H9 (cell line): ENCODE data around the gene TRIO. TPM values are rescaled to one million over a fixed set of nuclear protein-coding genes. Genes with fewer than 3 reads are reported as not detected.

Experiments used
- DNase-seq: peaks from one replicate; pipeline ENCODE4 v3.0.0-alpha.2; 2017
- H2AFZ ChIP-seq: one replicate; pipeline ENCODE4 v1.6.1; 2013; ENCODE audit warnings: mild to moderate bottlenecking, low read length, control low read depth, moderate library complexity
- H2AK5ac ChIP-seq: 2 replicates; pipeline ENCODE4 v1.6.1; 2013; ENCODE audit warnings: low read length, control low read depth, mixed read lengths; ENCODE audit not compliant: insufficient read length
- H2BK120ac ChIP-seq: one replicate; pipeline ENCODE4 v1.6.1; 2013; ENCODE audit warnings: low read depth, mild to moderate bottlenecking, low read length, control low read depth, inconsistent platforms; ENCODE audit not compliant: poor library complexity, severe bottlenecking
- H2BK12ac ChIP-seq: 2 replicates; pipeline ENCODE4 v1.6.1; 2013; ENCODE audit warnings: low read length, control low read depth, mixed read lengths, low read depth; ENCODE audit not compliant: insufficient read length
- H2BK15ac ChIP-seq: 2 replicates; pipeline ENCODE4 v1.6.1; 2013; ENCODE audit warnings: low read depth, low read length, control low read depth
- H2BK20ac ChIP-seq: one replicate; pipeline ENCODE4 v1.6.1; 2013; ENCODE audit warnings: low read depth, mild to moderate bottlenecking, low read length, control low read depth, inconsistent platforms; ENCODE audit not compliant: poor library complexity, severe bottlenecking
- H2BK5ac ChIP-seq: 2 replicates; pipeline ENCODE4 v1.6.1; 2013; ENCODE audit warnings: low read length, control low read depth, mixed read lengths; ENCODE audit not compliant: insufficient read length
- H3K14ac ChIP-seq: 2 replicates; pipeline ENCODE4 v1.6.1; 2013; ENCODE audit warnings: low read length, control low read depth; ENCODE audit not compliant: insufficient read depth
- H3K18ac ChIP-seq: 2 replicates; pipeline ENCODE4 v1.6.1; 2013; ENCODE audit warnings: low read depth, mild to moderate bottlenecking, mixed read lengths, low read length, control low read depth; ENCODE audit not compliant: insufficient read length
- H3K23ac ChIP-seq: 2 replicates; pipeline ENCODE4 v1.6.1; 2013; ENCODE audit warnings: low read length, control low read depth, mixed read lengths, low read depth; ENCODE audit not compliant: insufficient read length
- H3K23me2 ChIP-seq: 2 replicates; pipeline ENCODE4 v1.6.1; 2013; ENCODE audit warnings: low read depth, mild to moderate bottlenecking, mixed read lengths, low read length, control low read depth; ENCODE audit not compliant: insufficient read length, poor library complexity, severe bottlenecking
- H3K27ac ChIP-seq: 2 replicates; pipeline ENCODE4 v1.5.1; 2013; ENCODE audit warnings: low read length, control low read depth, mixed read lengths, low read depth; ENCODE audit not compliant: insufficient read length
- H3K27me3 ChIP-seq: 2 replicates; pipeline ENCODE4 v1.6.1; 2013; ENCODE audit warnings: low read length, control low read depth, inconsistent platforms; ENCODE audit not compliant: insufficient read depth
- H3K4ac ChIP-seq: 2 replicates; pipeline ENCODE4 v1.6.1; 2013; ENCODE audit warnings: low read depth, mild to moderate bottlenecking, control low read depth, inconsistent platforms, low read length, moderate library complexity
- H3K4me1 ChIP-seq: 2 replicates; pipeline ENCODE4 v1.6.1; 2013; ENCODE audit warnings: low read length, control low read depth, inconsistent platforms; ENCODE audit not compliant: insufficient read depth
- H3K4me2 ChIP-seq: 2 replicates; pipeline ENCODE4 v1.6.1; 2013; ENCODE audit warnings: low read length, control low read depth, mixed read lengths; ENCODE audit not compliant: insufficient read length, insufficient read depth
- H3K56ac ChIP-seq: 2 replicates; pipeline ENCODE4 v1.6.1; 2013; ENCODE audit warnings: low read depth, mild to moderate bottlenecking, mixed read lengths, low read length, control low read depth; ENCODE audit not compliant: insufficient read length
- H3K79me1 ChIP-seq: 2 replicates; pipeline ENCODE4 v1.6.1; 2013; ENCODE audit warnings: low read depth, mild to moderate bottlenecking, moderate library complexity, low read length, control low read depth, inconsistent platforms; ENCODE audit not compliant: insufficient read depth, poor library complexity, severe bottlenecking
- H3K79me2 ChIP-seq: 2 replicates; pipeline ENCODE4 v1.6.1; 2013; ENCODE audit warnings: low read length, control low read depth, inconsistent platforms; ENCODE audit not compliant: insufficient read depth
- H3K9ac ChIP-seq: 2 replicates; pipeline ENCODE4 v1.6.1; 2013; ENCODE audit warnings: low read length, control low read depth, mixed read lengths; ENCODE audit not compliant: insufficient read length; ENCODE audit errors: extremely low read depth
- H3K9me3 ChIP-seq: one replicate; pipeline ENCODE4 v1.6.1; 2013; ENCODE audit warnings: low read depth, low read length, inconsistent platforms; ENCODE audit not compliant: control insufficient read depth
- H3T11ph ChIP-seq: one replicate; pipeline ENCODE4 v1.6.1; 2013; ENCODE audit warnings: mild to moderate bottlenecking, low read length, control low read depth, inconsistent platforms
- H4K20me1 ChIP-seq: one replicate; pipeline ENCODE4 v1.6.1; 2013; ENCODE audit not compliant: control insufficient read depth, insufficient read length, insufficient read depth
- H4K5ac ChIP-seq: 2 replicates; pipeline ENCODE4 v1.6.1; 2013; ENCODE audit warnings: low read depth, mild to moderate bottlenecking, mixed read lengths, low read length, control low read depth; ENCODE audit not compliant: insufficient read length
- H4K8ac ChIP-seq: replicated peaks from 2 replicates; pipeline ENCODE4 v1.6.1; 2013; ENCODE audit warnings: low read length, control low read depth, mixed read lengths, low read depth; ENCODE audit not compliant: insufficient read length
- H4K91ac ChIP-seq: 2 replicates; pipeline ENCODE4 v1.6.1; 2013; ENCODE audit warnings: low read depth, mild to moderate bottlenecking, moderate library complexity, mixed read lengths, low read length, control low read depth; ENCODE audit not compliant: insufficient read length
- H3K27ac Mint-ChIP-seq, 3 experiments: 2 replicates in 2 of 3; 3 replicates in 1 of 3; pipeline ENCODE4 v1.8.0; 2020 to 2021; ENCODE audit warnings: mixed read lengths in 3 of 3, mild to moderate bottlenecking in 1 of 3, moderate library complexity in 1 of 3
- H3K27me3 Mint-ChIP-seq: 2 replicates; pipeline ENCODE4 v1.8.0; 2021; ENCODE audit warnings: low read depth, mild to moderate bottlenecking, moderate library complexity, mixed read lengths
- H3K36me3 Mint-ChIP-seq, 3 experiments: 2 replicates in 2 of 3; 3 replicates in 1 of 3; pipeline ENCODE4 v1.8.0; 2020 to 2021; ENCODE audit warnings: low read depth in 3 of 3, mixed read lengths in 3 of 3; ENCODE audit not compliant: insufficient read depth in 1 of 3
- H3K4me1 Mint-ChIP-seq, 2 experiments: 2 replicates each; pipeline ENCODE4 v1.8.0; 2020; ENCODE audit warnings: mixed read lengths in 2 of 2
- H3K4me3 Mint-ChIP-seq, 2 experiments: 2 replicates in 1 of 2; 3 replicates in 1 of 2; pipeline ENCODE4 v1.8.0; 2020 to 2021; ENCODE audit warnings: mild to moderate bottlenecking in 2 of 2, mixed read lengths in 2 of 2, moderate library complexity in 1 of 2
- H3K9me3 Mint-ChIP-seq, 2 experiments: 2 replicates in 1 of 2; 3 replicates in 1 of 2; pipeline ENCODE4 v1.8.0; 2020; ENCODE audit warnings: mild to moderate bottlenecking in 2 of 2, mixed read lengths in 2 of 2, moderate library complexity in 1 of 2
- WGBS: extraction: QIAGEN DNeasy Blood & Tissue Kit; methylation state at CpG from one replicate; pipeline ENCODE4 v1.1.7; 2013; ENCODE audit warnings: missing lambda C conversion rate, low lambda C conversion rate, mixed read lengths; ENCODE audit not compliant: insufficient read length; ENCODE audit errors: extremely low coverage; 5-methylcytosine and 5-hydroxymethylcytosine counted together
- total RNA-seq: library from RNA; stranded (reverse); gene quantifications from 2 replicates; pipeline ENCODE4 v1.2.1, GENCODE V29; 2021
- TF ChIP-seq, protein P1 (sequence below): fragments of 200-600 bp; sonication (generic); conservative IDR thresholded peaks from 3 replicates; pipeline ENCODE4 v1.8.0; 2021; ENCODE audit warnings: antibody characterized with exemption, mild to moderate bottlenecking

The TRIO gene
- total RNA-seq, 1 experiment from 2014 or later = 87.8 TPM

DNA sequence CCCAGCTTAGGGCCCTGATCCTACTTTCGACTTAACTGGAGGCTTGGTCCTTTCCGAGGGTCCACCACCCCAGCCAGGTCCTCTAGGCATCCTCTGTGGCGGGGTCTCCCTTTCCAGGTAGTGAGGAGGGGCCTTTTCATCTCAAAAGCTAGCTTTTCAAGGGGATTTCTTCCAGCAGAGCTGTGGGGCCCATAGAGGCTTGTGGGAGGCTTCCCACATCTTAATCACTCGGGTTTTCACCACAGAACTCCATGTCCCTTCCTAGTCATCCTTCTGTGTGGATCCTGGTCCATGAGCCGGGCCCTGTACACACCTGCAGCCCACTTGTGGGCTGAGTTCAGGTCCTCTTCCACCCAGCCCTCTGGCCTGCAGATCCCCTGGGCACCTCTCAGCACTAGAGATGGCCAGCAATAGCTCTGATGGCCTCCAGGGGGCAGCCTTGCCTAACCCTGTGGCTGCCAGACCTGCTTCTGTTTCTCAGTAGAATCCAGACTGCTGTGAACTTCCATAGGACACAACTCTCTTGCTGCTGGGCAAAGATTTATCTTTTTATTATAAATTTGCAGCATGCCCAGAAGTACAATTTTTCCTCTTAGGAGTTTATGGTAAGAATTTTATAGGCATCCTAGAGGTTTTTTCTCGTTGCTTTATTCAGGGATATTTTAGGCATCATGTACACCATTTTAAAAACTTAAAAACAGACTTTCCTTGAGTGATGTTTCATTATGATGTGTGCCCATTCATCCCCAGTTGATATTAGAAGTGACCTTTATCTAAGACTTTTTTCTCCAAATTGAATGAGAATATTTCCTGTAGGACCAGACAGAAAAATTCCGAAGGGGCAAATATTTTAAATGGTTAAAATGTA, 208.9 kb downstream of the TRIO start:
- Histone ChIP-seq H2AK5ac (no peak overlapping the region), H4K8ac (no peak overlapping the region), H2BK20ac (no peak overlapping the region), H3K4me2 (no peak overlapping the region), H3K4me1 (peaks cover 2% of the 10 kb centered on the region; the same call in 1 of the 2 replicates), H4K91ac (no peak overlapping the region), H3K79me1 (no peaks in the 10 kb centered on the region), H4K20me1 (no peaks in the 10 kb centered on the region), H3K9me3 (no peaks in the 10 kb centered on the region), H3K9ac (no peak overlapping the region), H3K4ac (no peak overlapping the region), H3K23ac (no peak overlapping the region), H3K79me2 (no peaks in the 10 kb centered on the region), H3T11ph (no peak overlapping the region), H3K27ac (no peak overlapping the region), H2BK12ac (no peak overlapping the region), H2BK5ac (no peak overlapping the region), H2BK120ac (no peak overlapping the region), H2AFZ (no peak overlapping the region), H3K14ac (no peak overlapping the region), H3K18ac (no peak overlapping the region), H2BK15ac (no peak overlapping the region), H3K23me2 (no peaks in the 10 kb centered on the region), H3K56ac (no peak overlapping the region), H3K27me3 (no peaks in the 10 kb centered on the region), H4K5ac (no peak overlapping the region)
- no peak overlapping the region for H3K4me3 Mint-ChIP-seq
- H3K27ac Mint-ChIP-seq = peak overlapping the region in 1 of 3 experiments; percentile 63; a peak in 1 of 7 replicates
- H3K27me3 Mint-ChIP-seq = no peaks in the 10 kb centered on the region
- H3K4me1 Mint-ChIP-seq = peaks cover 22 to 25% of the 10 kb centered on the region in 2 experiments
- peak; percentile 73 for DNase-seq
- H3K9me3 Mint-ChIP-seq = no peaks in the 10 kb centered on the region
- H3K36me3 Mint-ChIP-seq = peaks cover 3 to 17% (median 10%) of the 10 kb centered on the region in 3 experiments; a peak in 5 of 7 replicates
- WGBS = no CpG with 5 or more reads among the region's 7 CpGs
- TF ChIP-seq, protein P1, sequence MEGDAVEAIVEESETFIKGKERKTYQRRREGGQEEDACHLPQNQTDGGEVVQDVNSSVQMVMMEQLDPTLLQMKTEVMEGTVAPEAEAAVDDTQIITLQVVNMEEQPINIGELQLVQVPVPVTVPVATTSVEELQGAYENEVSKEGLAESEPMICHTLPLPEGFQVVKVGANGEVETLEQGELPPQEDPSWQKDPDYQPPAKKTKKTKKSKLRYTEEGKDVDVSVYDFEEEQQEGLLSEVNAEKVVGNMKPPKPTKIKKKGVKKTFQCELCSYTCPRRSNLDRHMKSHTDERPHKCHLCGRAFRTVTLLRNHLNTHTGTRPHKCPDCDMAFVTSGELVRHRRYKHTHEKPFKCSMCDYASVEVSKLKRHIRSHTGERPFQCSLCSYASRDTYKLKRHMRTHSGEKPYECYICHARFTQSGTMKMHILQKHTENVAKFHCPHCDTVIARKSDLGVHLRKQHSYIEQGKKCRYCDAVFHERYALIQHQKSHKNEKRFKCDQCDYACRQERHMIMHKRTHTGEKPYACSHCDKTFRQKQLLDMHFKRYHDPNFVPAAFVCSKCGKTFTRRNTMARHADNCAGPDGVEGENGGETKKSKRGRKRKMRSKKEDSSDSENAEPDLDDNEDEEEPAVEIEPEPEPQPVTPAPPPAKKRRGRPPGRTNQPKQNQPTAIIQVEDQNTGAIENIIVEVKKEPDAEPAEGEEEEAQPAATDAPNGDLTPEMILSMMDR = peak; percentile 97
